SK-N-SH treated with all-trans-retinoic acid at 6 μM for 48 hours (cell line): Measurements from ENCODE around the gene FLYWCH2.

ENCODE experiments used
- ATAC-seq: fragments of 200-7000 bp; cut with Tn5 transposase; 3 replicates; pipeline ENCODE4 v1.9.1; 2020; ENCODE audit warnings: mild to moderate bottlenecking, moderate library complexity
- ARNTL ChIP-seq: fragments of 450-650 bp; formaldehyde crosslinking; IDR thresholded peaks from 2 replicates; pipeline ENCODE4 v1.5.0; 2020; ENCODE audit warnings: low read depth, mild to moderate bottlenecking, moderate library complexity, borderline replicate concordance
- BACH2 ChIP-seq: fragments of 250-450 bp; sonication (Bioruptor Pico); IDR thresholded peaks from 2 replicates; pipeline ENCODE4 v1.9.0; 2021; ENCODE audit warnings: mild to moderate bottlenecking, borderline replicate concordance
- CSDC2 ChIP-seq: fragments of 250-450 bp; sonication (Bioruptor Pico); IDR thresholded peaks from 2 replicates; pipeline ENCODE4 v1.5.0; 2020; ENCODE audit warnings: mild to moderate bottlenecking, moderate library complexity
- CSRNP3 ChIP-seq: fragments of 250-450 bp; sonication (Bioruptor Pico); IDR thresholded peaks from 2 replicates; pipeline ENCODE4 v1.5.1; 2021; ENCODE audit warnings: mild to moderate bottlenecking, moderate library complexity
- ESRRG ChIP-seq: fragments of 250-450 bp; sonication (Bioruptor Pico); IDR thresholded peaks from 2 replicates; pipeline ENCODE4 v1.6.1; 2021; ENCODE audit warnings: mild to moderate bottlenecking
- GLIS3 ChIP-seq: fragments of 250-450 bp; sonication (Bioruptor Pico); IDR thresholded peaks from 2 replicates; pipeline ENCODE4 v1.5.0; 2020; ENCODE audit warnings: mild to moderate bottlenecking, moderate library complexity
- ISL1 ChIP-seq: fragments of 250-450 bp; sonication (Bioruptor Pico); IDR thresholded peaks from 2 replicates; pipeline ENCODE4 v2.1.2; 2022; ENCODE audit warnings: mild to moderate bottlenecking, moderate library complexity
- OSR1 ChIP-seq: fragments of 250-450 bp; sonication (Bioruptor Pico); IDR thresholded peaks from 2 replicates; pipeline ENCODE4 v1.8.0; 2022; ENCODE audit warnings: moderate library complexity, mild to moderate bottlenecking, inconsistent platforms
- PATZ1 ChIP-seq: fragments of 250-450 bp; sonication (Bioruptor Pico); IDR thresholded peaks from 2 replicates; pipeline ENCODE4 v1.8.0; 2020; ENCODE audit warnings: mild to moderate bottlenecking, moderate library complexity, borderline replicate concordance
- POU6F1 ChIP-seq: fragments of 250-450 bp; sonication (Bioruptor Pico); IDR thresholded peaks from 2 replicates; pipeline ENCODE4 v1.8.0; 2021; ENCODE audit warnings: low read depth, mild to moderate bottlenecking, moderate library complexity, borderline replicate concordance
- PPARA ChIP-seq: fragments of 250-450 bp; sonication (Bioruptor Pico); IDR thresholded peaks from 2 replicates; pipeline ENCODE4 v1.5.0; 2020; ENCODE audit warnings: mild to moderate bottlenecking, borderline replicate concordance
- RARB ChIP-seq: fragments of 250-450 bp; sonication (Bioruptor Pico); IDR thresholded peaks from 2 replicates; pipeline ENCODE4 v1.8.0; 2021; ENCODE audit warnings: mild to moderate bottlenecking, moderate library complexity
- SNAI2 ChIP-seq: fragments of 250-450 bp; sonication (Bioruptor Pico); IDR thresholded peaks from 2 replicates; pipeline ENCODE4 v1.5.0; 2020; ENCODE audit warnings: mild to moderate bottlenecking, moderate library complexity
- TCF4 ChIP-seq: fragments of 250-450 bp; sonication (Bioruptor Pico); IDR thresholded peaks from 2 replicates; pipeline ENCODE4 v1.8.0; 2021; ENCODE audit warnings: mild to moderate bottlenecking, moderate library complexity, borderline replicate concordance
- TOX ChIP-seq: fragments of 250-450 bp; sonication (Bioruptor Pico); IDR thresholded peaks from 2 replicates; pipeline ENCODE4 v1.8.0; 2021; ENCODE audit warnings: mild to moderate bottlenecking, moderate library complexity, borderline replicate concordance
- TSHZ2 ChIP-seq: fragments of 250-450 bp; sonication (Bioruptor Pico); IDR thresholded peaks from 2 replicates; pipeline ENCODE4 v1.5.0; 2020; ENCODE audit warnings: mild to moderate bottlenecking, moderate library complexity
- ZFP3 ChIP-seq: fragments of 250-450 bp; sonication (Bioruptor Pico); IDR thresholded peaks from 2 replicates; pipeline ENCODE4 v1.5.0; 2020; ENCODE audit warnings: mild to moderate bottlenecking, moderate library complexity
- ZFP30 ChIP-seq: fragments of 450-650 bp; formaldehyde crosslinking; IDR thresholded peaks from 2 replicates; pipeline ENCODE4 v1.5.0; 2022; ENCODE audit warnings: mild to moderate bottlenecking, moderate library complexity
- ZNF565 ChIP-seq: fragments of 450-650 bp; formaldehyde crosslinking; conservative IDR thresholded peaks from 2 replicates; pipeline ENCODE4 v1.5.0; 2020; ENCODE audit warnings: low read depth, mild to moderate bottlenecking, moderate library complexity
- ZNF8 ChIP-seq: fragments of 450-650 bp; formaldehyde crosslinking; IDR thresholded peaks from 2 replicates; pipeline ENCODE4 v1.5.0; 2020; ENCODE audit warnings: mild to moderate bottlenecking, moderate library complexity
- TF ChIP-seq, protein P1 (sequence below): fragments of 250-450 bp; sonication (Bioruptor Pico); IDR thresholded peaks from 2 replicates; pipeline ENCODE4 v1.5.1; 2020; ENCODE audit warnings: low read depth, mild to moderate bottlenecking, moderate library complexity

The FLYWCH2 gene

GRCh38 chr16:2899564-2900072, 16.6 kb downstream of the FLYWCH2 start:
- TF ChIP-seq ZNF8 (CRISPR knock-in tag) (no peak), GLIS3 (CRISPR knock-in tag) (no peak), ZFP30 (CRISPR knock-in tag) (no peak), SNAI2 (CRISPR knock-in tag) (no peak), OSR1 (CRISPR knock-in tag) (no peak), ISL1 (no peak), TCF4 (CRISPR knock-in tag) (no peak), CSRNP3 (CRISPR knock-in tag) (no peak)
- TF ChIP-seq, protein P1, sequence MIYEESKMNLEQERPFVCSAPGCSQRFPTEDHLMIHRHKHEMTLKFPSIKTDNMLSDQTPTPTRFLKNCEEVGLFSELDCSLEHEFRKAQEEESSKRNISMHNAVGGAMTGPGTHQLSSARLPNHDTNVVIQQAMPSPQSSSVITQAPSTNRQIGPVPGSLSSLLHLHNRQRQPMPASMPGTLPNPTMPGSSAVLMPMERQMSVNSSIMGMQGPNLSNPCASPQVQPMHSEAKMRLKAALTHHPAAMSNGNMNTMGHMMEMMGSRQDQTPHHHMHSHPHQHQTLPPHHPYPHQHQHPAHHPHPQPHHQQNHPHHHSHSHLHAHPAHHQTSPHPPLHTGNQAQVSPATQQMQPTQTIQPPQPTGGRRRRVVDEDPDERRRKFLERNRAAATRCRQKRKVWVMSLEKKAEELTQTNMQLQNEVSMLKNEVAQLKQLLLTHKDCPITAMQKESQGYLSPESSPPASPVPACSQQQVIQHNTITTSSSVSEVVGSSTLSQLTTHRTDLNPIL (CRISPR knock-in tag): no peak
- ATAC-seq: no peak

DNA sequence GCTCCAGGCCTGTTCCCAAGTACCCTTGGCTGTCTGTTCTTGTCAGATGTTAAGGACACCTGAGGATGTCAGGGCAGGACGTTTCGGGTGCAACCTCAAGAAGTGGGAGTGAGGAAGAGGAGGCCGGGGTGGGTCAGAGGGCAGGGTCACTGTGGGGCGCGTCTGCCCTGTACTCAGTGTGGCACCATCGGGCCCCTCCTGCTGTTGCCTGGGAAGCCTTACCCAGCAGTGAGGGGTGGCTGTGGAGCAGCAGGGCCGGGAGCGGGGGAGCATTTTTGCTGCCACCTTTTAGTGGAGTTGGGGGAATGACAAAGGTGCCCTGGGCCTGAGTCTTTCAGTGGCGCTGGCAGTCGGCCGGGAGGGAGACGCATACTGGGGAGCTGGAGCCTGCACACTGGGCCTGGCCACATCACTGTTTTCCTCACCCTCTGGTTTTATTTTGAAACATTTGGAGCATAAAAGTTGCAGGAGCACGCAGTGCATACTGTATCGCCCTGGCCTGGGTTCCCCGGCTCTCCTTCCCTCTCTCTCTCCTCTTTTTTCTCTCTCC, 17.6 kb downstream of the FLYWCH2 start:
- no peak for ATAC-seq
- TF ChIP-seq PATZ1 (CRISPR knock-in tag) (no peak), TCF4 (CRISPR knock-in tag) (no peak), RARB (CRISPR knock-in tag) (no peak), ISL1 (no peak), TOX (no peak), ARNTL (no peak), PPARA (CRISPR knock-in tag) (no peak)

GRCh38 chr16:2902337-2903130, 19.5 kb downstream of the FLYWCH2 start:
- no peak for TF ChIP-seq BACH2 (CRISPR knock-in tag)
- no peak for TF ChIP-seq RARB (CRISPR knock-in tag)
- TF ChIP-seq TOX: no peak
- no peak for TF ChIP-seq POU6F1 (CRISPR knock-in tag)
- no peak for ATAC-seq

- peak; percentile 73 for ATAC-seq
- TF ChIP-seq TCF4 (CRISPR knock-in tag) (no peak), ZFP3 (CRISPR knock-in tag) (peak; percentile 84)
Observed at GRCh38 chr16:2904100-2904921, 21.3 kb downstream of the FLYWCH2 start.

DNA sequence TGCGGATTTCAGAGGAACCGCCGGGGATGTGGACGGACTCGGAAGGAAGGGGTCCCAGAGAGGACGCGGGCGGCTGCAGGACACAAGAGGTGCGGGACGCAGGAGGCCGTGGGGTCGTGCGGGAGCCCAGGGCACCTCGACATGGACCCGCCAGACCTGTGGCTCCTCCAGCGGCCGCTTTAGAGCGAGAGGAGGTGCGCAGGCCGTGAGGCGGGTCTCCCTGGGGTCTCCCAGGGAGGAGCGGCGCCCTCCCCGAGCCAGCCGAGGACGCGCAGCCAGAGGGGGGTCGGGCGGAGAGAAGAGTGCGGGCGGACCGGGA, 21.9 kb downstream of the FLYWCH2 start:
- peak; percentile 13 for ATAC-seq
- TF ChIP-seq TSHZ2 (no peak), PATZ1 (CRISPR knock-in tag) (no peak), CSDC2 (CRISPR knock-in tag) (no peak), TCF4 (CRISPR knock-in tag) (no peak), ZNF565 (no peak), ESRRG (CRISPR knock-in tag) (no peak), GLIS3 (CRISPR knock-in tag) (no peak)
